WI38 (cell line): ENCODE measurements around the gene TENM4.

Source experiments
- H3K4me3 ChIP-seq: 2 replicates; pipeline ENCODE4 v1.5.1; 2011; ENCODE audit warnings: low read depth, mild to moderate bottlenecking, control low read depth, low read length
- CTCF ChIP-seq: IDR thresholded peaks from 2 replicates; pipeline ENCODE4 v1.5.1; 2012; ENCODE audit warnings: low read depth, mild to moderate bottlenecking, control low read depth, low read length

The TENM4 gene

GRCh38 chr11:79062814-79063762 is 377.7 kb downstream of the TENM4 start:
- peak; percentile 40; the same call in 1 of the 2 replicates for TF ChIP-seq CTCF
- no peak overlapping the region for H3K4me3 ChIP-seq

- no peak overlapping the region for H3K4me3 ChIP-seq
- no peak for TF ChIP-seq CTCF
Measured at GRCh38 chr11:79060081-79060953, 380.5 kb downstream of the TENM4 start.

- H3K4me3 ChIP-seq: no peak overlapping the region
- no peak for TF ChIP-seq CTCF
Measured at GRCh38 chr11:79059141-79059540, 381.7 kb downstream of the TENM4 start.

- H3K4me3 ChIP-seq: no peak overlapping the region
- no peak for TF ChIP-seq CTCF
Measured at GRCh38 chr11:79055856-79056631, 384.8 kb downstream of the TENM4 start.

- no peak for TF ChIP-seq CTCF
- H3K4me3 ChIP-seq: no peak overlapping the region
Measured at GRCh38 chr11:79054636-79055035, 386.2 kb downstream of the TENM4 start.

GRCh38 chr11:79052544-79052943 is 388.3 kb downstream of the TENM4 start:
- no peak for TF ChIP-seq CTCF
- no peak overlapping the region for H3K4me3 ChIP-seq
